Astrocyte of the hippocampus (primary cell): ENCODE data around the gene BIN1.

Experiments used
- DNase-seq: peaks from one replicate; pipeline ENCODE4 v3.0.0; 2011; ENCODE audit warnings: low read depth, low spot score

Gene BIN1

DNA sequence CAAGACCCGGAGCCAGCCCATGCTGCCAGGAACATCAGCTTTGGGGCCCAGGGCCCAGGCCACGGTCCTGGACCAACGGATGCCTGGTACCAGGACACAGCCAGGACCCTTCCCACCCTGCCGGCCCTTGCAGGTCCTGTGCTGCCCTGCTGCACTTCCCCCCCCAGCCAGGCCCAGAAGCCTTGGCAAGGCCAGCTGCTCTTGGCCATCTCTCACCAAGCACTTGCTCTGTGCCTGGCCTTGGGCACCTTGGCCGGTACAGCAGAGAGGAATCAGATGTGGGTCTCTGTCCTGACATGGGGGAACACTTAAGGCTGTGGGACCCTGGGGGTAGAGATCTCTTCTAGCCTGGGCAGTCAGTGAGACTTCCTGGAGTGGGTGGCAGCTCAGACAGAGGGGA, 28.9 kb downstream of the BIN1 start:
- no peak for DNase-seq

GRCh38 chr2:127076924-127077323, 30.0 kb downstream of the BIN1 start:
- no peak for DNase-seq

DNA sequence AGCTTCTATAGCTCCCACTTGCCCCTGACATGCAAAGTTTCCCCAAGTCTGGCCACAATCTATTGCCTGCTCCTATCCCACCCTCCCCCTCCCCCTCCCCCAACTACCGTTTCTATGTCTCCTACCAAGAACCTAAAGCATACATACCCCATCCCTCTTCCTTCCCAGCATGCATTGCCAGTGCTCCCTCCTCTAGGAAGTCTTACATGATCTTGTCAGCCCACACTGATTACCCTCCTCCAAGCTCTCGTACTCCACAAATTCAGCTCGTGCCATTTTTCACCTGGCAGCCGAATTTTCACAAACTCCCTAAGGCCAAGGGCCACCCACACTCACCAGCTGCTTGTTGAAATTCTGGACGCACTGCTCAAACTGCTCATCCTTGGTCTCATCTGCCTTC, 30.7 kb downstream of the BIN1 start:
- no peak for DNase-seq

- DNase-seq, result no peak
Observed at GRCh38 chr2:127075821-127076220, 31.1 kb downstream of the BIN1 start.

- no peak for DNase-seq
Observed at GRCh38 chr2:127074936-127075335, 32.0 kb downstream of the BIN1 start.

DNA sequence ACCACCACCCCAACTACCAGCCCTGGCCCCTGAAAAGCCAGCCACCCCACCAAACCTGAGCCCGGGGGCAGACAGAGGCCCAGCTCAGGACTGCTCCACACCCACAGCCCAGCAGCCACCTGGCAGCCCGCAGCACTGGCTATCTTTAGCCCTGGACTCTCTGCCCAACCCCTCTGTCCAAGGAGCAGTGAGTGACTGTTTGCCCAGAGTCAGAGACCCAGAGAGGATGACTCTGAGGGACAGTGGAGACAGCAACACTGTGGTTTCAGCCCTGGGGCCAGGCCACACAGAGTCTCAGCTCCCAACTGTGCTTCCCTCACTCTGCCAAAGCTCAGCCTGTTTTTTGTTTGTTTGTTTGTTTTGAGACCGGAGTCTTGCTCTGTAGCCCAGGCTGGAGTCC, 32.6 kb downstream of the BIN1 start:
- no peak for DNase-seq

- no peak for DNase-seq
Observed at GRCh38 chr2:127072970-127073369, 34.0 kb downstream of the BIN1 start.

- no peak for DNase-seq
Observed at GRCh38 chr2:127072396-127072795, 34.6 kb downstream of the BIN1 start.

- DNase-seq, result no peak
Observed at GRCh38 chr2:127071901-127072328, 35.0 kb downstream of the BIN1 start.

DNA sequence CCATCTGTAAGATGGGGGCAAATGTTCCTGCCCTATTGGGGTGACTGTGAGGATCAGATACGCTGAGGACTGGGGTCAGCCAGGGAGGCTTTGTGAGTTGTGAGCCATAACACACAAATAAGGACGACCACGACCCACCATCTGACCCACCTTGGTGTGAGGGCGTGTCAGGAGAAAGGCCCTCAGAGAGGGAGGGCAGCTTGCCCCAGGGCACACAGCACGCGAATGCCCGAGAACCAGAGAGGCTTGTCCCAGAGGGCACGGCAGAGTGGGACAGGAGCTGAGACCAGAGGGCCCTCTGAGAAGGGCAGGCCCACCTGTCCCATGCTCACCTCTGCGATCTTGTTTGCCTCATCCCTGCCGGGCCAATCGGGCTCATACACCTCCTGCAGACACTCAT, 36.7 kb downstream of the BIN1 start:
- DNase-seq, result no peak

- DNase-seq, result no peak
Observed at GRCh38 chr2:127069536-127069935, 37.4 kb downstream of the BIN1 start.

GRCh38 chr2:127069003-127069402, 38.0 kb downstream of the BIN1 start:
- no peak for DNase-seq

GRCh38 chr2:127068351-127068741, 38.6 kb downstream of the BIN1 start:
- DNase-seq, result no peak

DNA sequence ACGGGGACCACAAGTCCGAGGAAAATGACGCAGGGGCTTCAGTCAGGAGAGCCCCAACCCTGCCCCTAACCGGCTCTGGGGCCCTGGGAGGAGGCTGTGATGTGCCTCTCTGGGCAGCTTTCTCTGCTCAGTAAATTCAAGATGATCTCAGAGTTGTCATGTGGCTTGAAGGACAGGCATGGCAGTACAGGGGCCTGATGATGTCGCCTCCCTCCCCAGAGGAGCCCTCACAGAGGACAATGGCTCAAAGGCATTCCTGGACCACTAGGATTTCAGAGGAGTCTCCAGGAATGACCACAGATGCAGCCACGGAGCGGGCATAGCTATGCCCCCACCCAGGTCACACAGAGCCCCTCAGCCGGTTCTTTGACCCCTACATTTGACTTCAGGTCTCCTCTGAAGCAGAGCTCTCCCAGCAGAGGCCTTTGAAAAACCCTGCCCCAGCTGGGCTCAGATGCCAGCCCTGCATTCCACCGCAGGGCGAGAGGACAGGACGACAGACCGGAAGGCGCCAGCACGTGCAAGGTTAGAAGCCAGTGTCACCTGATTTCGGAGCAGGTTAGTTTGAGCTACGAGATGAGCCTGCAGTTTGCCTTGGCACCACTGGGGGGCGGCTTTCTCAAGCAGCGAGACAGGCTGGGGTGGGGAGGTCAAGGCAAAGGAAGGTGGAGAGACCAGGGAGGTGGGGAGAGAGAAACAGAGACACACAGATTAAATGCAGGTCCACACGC, 39.2 kb downstream of the BIN1 start:
- peak; percentile 79 for DNase-seq

DNA sequence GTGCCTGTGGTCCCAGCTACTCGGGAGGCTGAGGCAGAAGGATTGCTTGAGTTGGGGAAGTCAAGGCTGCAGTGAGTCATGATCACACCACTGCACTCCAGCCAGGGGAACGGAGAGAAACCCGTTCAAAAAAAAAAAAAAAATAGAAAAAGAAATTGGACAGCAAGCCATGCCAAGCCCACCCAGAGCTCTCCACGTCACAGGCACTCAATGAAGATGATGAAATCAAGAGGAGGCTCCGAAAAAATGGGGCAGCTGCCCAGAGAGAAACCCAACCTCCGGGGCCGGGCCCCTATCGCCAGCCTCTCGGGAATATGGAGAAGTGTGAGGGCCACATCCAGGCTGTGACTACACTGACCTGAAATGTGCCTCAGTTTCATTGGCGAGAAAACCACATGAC, 40.0 kb downstream of the BIN1 start:
- DNase-seq, result no peak

DNA sequence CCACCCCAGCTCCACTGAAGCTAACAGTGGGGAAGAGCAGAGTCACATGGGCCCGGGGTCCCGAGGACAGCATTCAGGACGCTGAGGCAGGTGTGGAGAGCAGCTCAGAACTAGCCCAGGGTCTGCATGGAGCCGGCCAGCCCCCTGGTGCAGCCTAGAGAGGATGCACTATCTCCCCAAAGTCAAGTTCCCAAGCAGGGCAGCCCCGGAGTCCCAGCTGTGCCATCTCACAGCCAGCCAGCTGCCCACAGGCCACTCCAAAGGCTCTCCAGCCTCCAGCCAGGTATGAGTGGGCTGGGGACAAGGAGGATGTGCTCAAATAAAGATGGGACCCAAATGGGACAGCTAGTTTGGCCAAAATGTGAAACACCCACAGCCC, 41.0 kb downstream of the BIN1 start:
- no peak for DNase-seq

- DNase-seq, result no peak
Observed at GRCh38 chr2:127065299-127065939, 41.5 kb downstream of the BIN1 start.

DNA sequence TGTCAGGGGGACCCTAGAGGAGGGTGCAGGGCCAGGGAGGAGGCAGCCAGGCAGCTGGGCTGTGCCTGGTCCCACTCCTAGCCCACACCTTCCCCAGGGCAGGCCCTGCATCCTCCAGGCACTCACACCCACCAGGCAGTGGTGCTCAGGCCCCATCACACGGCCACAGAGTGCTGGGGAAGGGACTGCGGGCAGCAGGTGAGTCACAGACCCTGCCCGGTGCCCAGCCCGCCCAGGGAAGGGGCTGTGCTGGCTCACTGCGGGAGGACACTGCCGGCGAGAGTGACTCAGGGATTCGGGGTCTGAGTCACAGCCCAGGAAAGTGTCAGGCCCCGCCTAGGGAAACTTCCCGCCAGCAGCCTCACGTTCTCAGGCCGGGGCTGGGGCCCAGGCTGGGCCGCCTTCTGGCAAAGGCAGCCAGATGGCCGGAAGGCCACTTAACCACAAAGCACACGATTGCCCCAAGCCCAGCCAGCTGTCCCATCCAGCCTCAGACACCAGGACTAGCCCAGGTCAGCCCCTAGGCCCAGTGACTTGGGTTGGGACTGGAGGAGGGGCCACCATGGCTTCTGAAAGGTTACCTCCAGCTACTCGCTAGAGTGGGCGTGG, 42.2 kb downstream of the BIN1 start:
- peak; percentile 98 for DNase-seq

DNA sequence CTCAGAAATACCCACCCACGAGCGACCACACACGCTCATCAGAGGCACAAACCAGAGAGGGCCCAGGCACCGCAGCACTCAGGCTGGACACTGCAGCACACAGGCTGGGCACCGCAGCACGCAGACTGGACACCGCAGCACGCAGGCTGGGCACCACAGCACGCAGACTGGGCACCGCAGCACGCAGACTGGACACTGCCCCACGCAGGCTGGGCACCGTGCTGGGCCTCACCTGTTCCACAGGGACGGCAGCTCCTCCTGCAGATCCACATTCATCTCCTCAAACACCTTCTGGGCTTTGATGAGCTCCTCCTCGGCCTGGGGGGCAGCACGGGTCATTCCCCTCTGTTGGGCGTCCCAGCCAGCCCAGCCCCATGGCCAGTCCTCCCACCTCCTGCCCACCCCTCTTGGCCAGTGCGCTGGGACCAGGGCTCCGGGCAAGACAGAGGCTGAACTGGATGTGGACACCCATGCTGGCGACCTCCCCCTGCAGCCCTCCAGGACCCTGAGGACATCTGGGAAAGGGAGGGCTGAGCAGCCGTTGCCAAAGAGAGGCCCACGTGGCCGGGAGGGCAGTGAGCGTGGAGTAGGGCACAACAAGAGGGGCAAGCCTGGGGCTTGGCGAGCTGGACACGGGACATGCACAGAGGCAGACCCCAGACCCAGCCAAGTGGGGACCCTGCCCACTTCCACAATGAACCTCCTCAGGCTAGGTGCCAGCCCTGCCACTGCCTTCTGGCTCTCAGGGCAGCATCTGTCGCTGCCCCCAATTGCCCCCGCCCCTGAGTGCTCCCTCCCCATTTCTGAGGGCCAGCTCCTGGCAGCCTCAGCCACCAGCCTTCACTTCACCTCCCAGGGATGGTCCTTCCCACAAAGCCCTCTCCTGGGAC, 43.0 kb downstream of the BIN1 start:
- DNase-seq, result no peak

DNA sequence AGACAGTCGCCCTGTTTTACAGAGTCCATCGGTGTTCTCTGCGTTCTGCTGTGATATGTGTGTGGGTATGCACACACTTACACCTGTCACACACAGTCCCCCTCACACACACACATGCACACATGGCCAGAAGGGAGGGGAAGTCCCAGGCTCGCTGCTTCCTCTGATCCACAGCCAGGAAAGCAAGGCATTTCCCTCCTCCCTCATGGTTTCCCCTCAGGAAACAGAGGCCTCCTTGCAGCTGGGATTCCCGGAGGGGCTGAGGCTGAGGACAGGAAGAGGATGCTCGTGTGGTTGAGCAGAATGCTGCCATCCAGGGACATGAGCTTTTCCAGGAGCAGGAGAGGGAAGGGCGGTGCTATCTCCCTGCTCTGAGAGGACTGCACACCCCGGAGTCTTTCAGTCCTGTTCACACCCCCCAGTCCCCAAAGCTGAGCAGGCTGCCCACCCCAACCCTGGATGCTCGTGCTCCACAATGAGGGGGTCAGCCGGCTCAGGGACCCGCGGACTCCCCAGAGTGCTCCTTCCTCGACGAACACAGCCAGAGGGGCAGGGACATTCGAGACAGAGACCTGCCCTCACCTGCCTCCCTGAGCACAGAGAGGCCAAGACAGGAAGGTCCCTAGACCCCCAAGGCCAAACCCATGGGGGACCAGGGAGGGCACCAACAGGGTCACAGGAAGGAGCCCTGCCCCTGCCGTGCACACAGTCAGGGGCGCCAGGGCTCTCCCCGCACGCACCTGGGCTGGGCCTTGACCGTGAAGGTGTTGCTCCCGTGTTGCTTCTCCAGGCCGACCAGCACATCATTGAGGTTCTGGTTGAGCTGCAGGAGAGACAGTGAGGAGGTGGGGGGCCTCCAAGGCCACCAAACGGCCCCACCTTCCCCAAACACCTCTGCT, 45.3 kb downstream of the BIN1 start:
- no peak for DNase-seq
